ENCODE measurements around the gene CEP83. TPM values are rescaled to one million over a fixed set of nuclear protein-coding genes. Genes with fewer than 3 reads are reported as not detected.

The CEP83 gene
- total and polyA plus RNA-seq, 2 experiments from 2014 or later, result 29.8 to 33.7 TPM

GRCh38 chr12:94340573-94340972 lies 119.1 kb downstream of the CEP83 start:
- H3K27ac Mint-ChIP-seq, result no peak overlapping the region
- H3K27me3 Mint-ChIP-seq (ENCODE audit: insufficient read depth, low read depth, poor library complexity), result peaks cover 2% of the 10 kb centered on the region
- no peak overlapping the region for H2AFZ ChIP-seq
- no peaks in the 10 kb centered on the region for H3K27me3 ChIP-seq (ENCODE audit: insufficient read depth)
- no peaks in the 10 kb centered on the region for H3K4me1 Mint-ChIP-seq
- H3K36me3 Mint-ChIP-seq (ENCODE audit: low read depth), result peaks cover 5% of the 10 kb centered on the region; the same call in 2 of the 3 replicates
- H4K20me1 ChIP-seq (replicated peaks; ENCODE audit: insufficient read depth), result no peaks in the 10 kb centered on the region
- no peak overlapping the region for H3K4me3 Mint-ChIP-seq
- H3K9me2 ChIP-seq (ENCODE audit: insufficient read depth), result no peaks in the 10 kb centered on the region
- no peaks in the 10 kb centered on the region; the same call in 1 of the 2 replicates for H3K36me3 ChIP-seq (ENCODE audit: insufficient read depth)
- DNase-seq (ENCODE audit: low spot score) (no peak), ATAC-seq (no peak)
- H3K27ac ChIP-seq (ENCODE audit: low read depth), result no peak overlapping the region
- no peak overlapping the region for H3K4me3 ChIP-seq
- TF ChIP-seq STAT1 (IDR thresholded peaks at IDR 0.05; ENCODE audit: unreplicated experiment) (no peak), POLR2AphosphoS5 (IDR thresholded peaks at IDR 0.05; ENCODE audit: low read depth) (no peak), ZNF331 (CRISPR knock-in tag; IDR thresholded peaks at IDR 0.05; ENCODE audit: low read depth) (no peak), REST (IDR thresholded peaks at IDR 0.05; ENCODE audit: unreplicated experiment) (no peak), EZH2phosphoT487 (IDR thresholded peaks at IDR 0.05; ENCODE audit: unreplicated experiment) (no peak), JUNB (IDR thresholded peaks at IDR 0.05; ENCODE audit: unreplicated experiment) (no peak), ZNF462 (CRISPR knock-in tag; IDR thresholded peaks at IDR 0.05) (no peak), ETS1 (IDR thresholded peaks at IDR 0.05) (no peak), CTCF (conservative IDR thresholded peaks at IDR 0.05; ENCODE audit: low read depth in 2 of 2) (no peak), ZNF114 (CRISPR knock-in tag; IDR thresholded peaks at IDR 0.05) (no peak), EZH2 (IDR thresholded peaks at IDR 0.05; ENCODE audit: low read depth, unreplicated experiment) (no peak), NANOG (IDR thresholded peaks at IDR 0.05; ENCODE audit: borderline replicate concordance) (no peak), CREB1 (CRISPR knock-in tag; IDR thresholded peaks at IDR 0.05; ENCODE audit: low read depth) (no peak)
- H3K4me1 ChIP-seq (ENCODE audit: insufficient read depth), result no peaks in the 10 kb centered on the region
- H3K79me2 ChIP-seq (replicated peaks; ENCODE audit: insufficient read depth), result no peaks in the 10 kb centered on the region
- no peak overlapping the region for H3K4me2 ChIP-seq
- H3F3A ChIP-seq (replicated peaks; ENCODE audit: low read depth), result no peaks in the 10 kb centered on the region
- no peaks in the 10 kb centered on the region for H3K9me3 Mint-ChIP-seq

Measured in GM23338 (cell line).